Ovary (tissue), 9 donors: ENCODE results near the gene CLIC5. TPM values are rescaled to one million over a fixed set of nuclear protein-coding genes. Genes with fewer than 3 reads are reported as not detected.

ENCODE experiments used
- DNase-seq, 5 donors: peaks; one replicate each; pipeline ENCODE4 v3.0.0-alpha.2; 2019 to 2020
- H3K27ac ChIP-seq, 2 donors: fragments of 200-600 bp; one replicate each; pipeline versions ENCODE4 v1.5.1 to v1.8.0; 2019 to 2022
- H3K27me3 ChIP-seq: fragments of 200-600 bp; one replicate; pipeline ENCODE4 v1.8.0; 2022
- H3K36me3 ChIP-seq: fragments of 200-600 bp; sonication (generic); one replicate; pipeline ENCODE4 v1.5.1; 2019
- H3K4me1 ChIP-seq: one replicate; pipeline ENCODE4 v1.8.1; 2013; ENCODE audit warnings: mild to moderate bottlenecking, moderate library complexity; ENCODE audit not compliant: insufficient read depth
- H3K4me3 ChIP-seq: fragments of 200-600 bp; sonication (generic); one replicate; pipeline ENCODE4 v1.5.1; 2017
- H3K9me3 ChIP-seq, 2 donors: fragments of 200-600 bp in 1 of 2; sonication (generic) in 1 of 2; one replicate each; pipeline versions ENCODE4 v1.5.1 to v1.8.1; 2013 to 2019; ENCODE audit warnings: mild to moderate bottlenecking in 1 of 2, moderate library complexity in 1 of 2
- CTCF ChIP-seq, 3 donors: fragments of 450-650 bp in 2 of 3; fragments of 200-600 bp in 1 of 3; IDR thresholded peaks; one replicate each; pipeline versions ENCODE4 v1.5.1 to v1.8.0; 2016 to 2022; ENCODE audit warnings: antibody characterized with exemption in 3 of 3, mild to moderate bottlenecking in 1 of 3
- EP300 ChIP-seq: sonication (generic); formaldehyde crosslinking; IDR thresholded peaks from one replicate; pipeline ENCODE4 v1.6.1; 2017; ENCODE audit warnings: antibody characterized with exemption
- POLR2A ChIP-seq: fragments of 450-650 bp; IDR thresholded peaks from one replicate; pipeline ENCODE4 v1.6.1; 2017; ENCODE audit warnings: antibody characterized with exemption, mild to moderate bottlenecking, moderate library complexity
- WGBS, 3 donors: extraction: QIAGEN DNeasy Blood & Tissue Kit in 1 of 3; methylation state at CpG; one replicate each; pipeline versions ENCODE4 v1.1.5 to v1.1.7; 2013 to 2017; 5-methylcytosine and 5-hydroxymethylcytosine counted together
- intact Hi-C, 4 donors: fragments of 100-400 bp; cut with DNase I; formaldehyde crosslinking; loops; one replicate each; pipeline versions ENCODE4 v1.11.0 to v1.15.1; 2022 to 2023
- polyA plus RNA-seq, 2 donors: library from polyadenylated mRNA; stranded (reverse); fragments of 200-250 nt in 1 of 2; fragments of 350-450 nt in 1 of 2; fragmentation: Illumina TruSeq in 1 of 2; extraction: RNeasy Lipid Tissue Mini Kit (QIAGEN cat#74804) in 1 of 2; gene quantifications; one replicate each; pipeline ENCODE4 v1.2.3, GENCODE V29; 2013 to 2014
- total RNA-seq, 7 donors: library from RNA; depleted of rRNA in 2 of 7; stranded (reverse); fragments of >200 nt in 2 of 7; fragmentation: NEBNext Ultra II Directional in 3 of 7; extraction: Animal tissue kit (Norgen Biotek cat#: 25700) in 3 of 7; gene quantifications; one replicate each; pipeline versions ENCODE4 v1.1.0 to v1.2.4, GENCODE V29; 2016 to 2023
- donor health status: DM: no; HTN: no; CAD: no; lungs with moderate emphysema.
- donor health status: DM: no; HTN: no; CAD: no.
- donor health status: Bipolar disorder and iron deficiency.
- donor health status: DM: yes; HTN: yes; CAD: no.
- donor health status: DM: no; HTN: no; CAD: no.
- donor health status: DM: yes; HTN: yes; CAD: no.

The CLIC5 gene
- total and polyA plus RNA-seq, 9 donors, result 0.27 to 42.3 (median 2.0) TPM

- no peak for TF ChIP-seq POLR2A
- TF ChIP-seq CTCF (IDR thresholded peaks at IDR 0.05), result no peak
- no peak for TF ChIP-seq EP300
- H3K27me3 ChIP-seq, result no peaks in the 10 kb centered on the region
- H3K4me1 ChIP-seq, result peaks cover 2% of the 10 kb centered on the region
- H3K36me3 ChIP-seq, result no peaks in the 10 kb centered on the region
- no peak overlapping the region for H3K27ac ChIP-seq
- H3K9me3 ChIP-seq, result no peaks in the 10 kb centered on the region
- intact Hi-C loops, result no loop called here
- H3K4me3 ChIP-seq, result no peak overlapping the region
- DNase-seq, result no peak
Observed at GRCh38 chr6:45974596-45974995, 41.1 kb downstream of the CLIC5 start.

GRCh38 chr6:45972795-45973503 is 42.7 kb downstream of the CLIC5 start:
- intact Hi-C loops, result no loop called here

GRCh38 chr6:45971287-45971686 is 44.4 kb downstream of the CLIC5 start:
- H3K4me1 ChIP-seq, result peaks cover 2% of the 10 kb centered on the region
- H3K36me3 ChIP-seq, result no peaks in the 10 kb centered on the region
- H3K4me3 ChIP-seq, result no peak overlapping the region
- H3K9me3 ChIP-seq, result no peaks in the 10 kb centered on the region
- intact Hi-C loops, result no loop called here
- H3K27me3 ChIP-seq, result no peaks in the 10 kb centered on the region
- TF ChIP-seq EP300, result no peak
- TF ChIP-seq CTCF (IDR thresholded peaks at IDR 0.05), result no peak
- TF ChIP-seq POLR2A, result no peak
- no peak overlapping the region for H3K27ac ChIP-seq
- 92 to 96% (median 94%) methylated on average over 6 of the region's 6 CpGs for WGBS, 3 donors
- no peak for DNase-seq

More at GRCh38 chr6:45972795-45973503, 42.7 kb downstream of the CLIC5 start:
- no peak for DNase-seq
- no peaks in the 10 kb centered on the region for H3K9me3 ChIP-seq
- no peaks in the 10 kb centered on the region for H3K36me3 ChIP-seq
- H3K4me1 ChIP-seq, result peaks cover 2% of the 10 kb centered on the region
- TF ChIP-seq POLR2A (no peak), EP300 (no peak), CTCF (IDR thresholded peaks at IDR 0.05) (no peak)
- H3K27me3 ChIP-seq, result no peaks in the 10 kb centered on the region
- no peak overlapping the region for H3K4me3 ChIP-seq
- 73 to 79% (median 75%) methylated on average over 4 of the region's 4 CpGs for WGBS, 3 donors
- no peak overlapping the region for H3K27ac ChIP-seq

- H3K36me3 ChIP-seq, result no peaks in the 10 kb centered on the region
- no peaks in the 10 kb centered on the region for H3K27me3 ChIP-seq
- H3K4me3 ChIP-seq, result no peak overlapping the region
- 10 to 13% (median 12%) methylated on average over 2 of the region's 2 CpGs for WGBS, 3 donors
- intact Hi-C loops, result no loop called here
- H3K4me1 ChIP-seq, result peaks cover 2% of the 10 kb centered on the region
- no peak overlapping the region for H3K27ac ChIP-seq
- no peaks in the 10 kb centered on the region for H3K9me3 ChIP-seq
- no peak for TF ChIP-seq CTCF (IDR thresholded peaks at IDR 0.05)
- no peak for TF ChIP-seq EP300
- no peak for TF ChIP-seq POLR2A
- DNase-seq, result no peak
Observed at GRCh38 chr6:45970326-45970725, 45.3 kb downstream of the CLIC5 start.
